H1 (cell line): ENCODE data around the gene TELO2. TPM values are rescaled to one million over a fixed set of nuclear protein-coding genes. Genes with fewer than 3 reads are reported as not detected.

Source experiments
- CTCF ChIA-PET: fragments of 300-600 bp; sonication (Branson Sonifier 250); formaldehyde crosslinking; loops from one replicate; lab custom pipeline; 2021; ENCODE audit not compliant: partially characterized antibody; lab: Charles Lee
- POLR2A ChIA-PET: fragments of 300-600 bp; sonication (Branson Sonifier 250); formaldehyde crosslinking; loops from one replicate; lab custom pipeline; 2021; ENCODE audit warnings: inconsistent platforms; ENCODE audit not compliant: partially characterized antibody; lab: Charles Lee
- DNase-seq, 2 experiments: peaks; one replicate each; pipeline versions ENCODE4 v3.0.0 to v3.0.0-alpha.2; 2010 to 2022; ENCODE audit warnings: low spot score in 2 of 2, low read depth in 1 of 2, mixed read lengths in 1 of 2
- FAIRE-seq: peaks from 2 replicates; lab custom pipeline; 2011; peaks lifted over from hg19 to GRCh38; lab: Jason Lieb, UNC
- H2AFZ ChIP-seq: 2 replicates; pipeline ENCODE4 v1.8.1; 2012; ENCODE audit warnings: low read length, inconsistent platforms
- H2AK5ac ChIP-seq: 2 replicates; pipeline ENCODE4 v1.6.1; 2013; ENCODE audit warnings: low read depth, low read length
- H2BK120ac ChIP-seq: replicated peaks from 2 replicates; pipeline ENCODE3; 2013; ENCODE audit warnings: low read depth, low read length, inconsistent platforms
- H2BK12ac ChIP-seq: 2 replicates; pipeline ENCODE4 v1.6.1; 2013; ENCODE audit warnings: low read depth, low read length
- H2BK15ac ChIP-seq: 2 replicates; pipeline ENCODE4 v1.6.1; 2013; ENCODE audit warnings: low read length
- H2BK20ac ChIP-seq: 2 replicates; pipeline ENCODE4 v1.6.1; 2013; ENCODE audit warnings: low read length
- H2BK5ac ChIP-seq: 2 replicates; pipeline ENCODE4 v1.6.1; 2013; ENCODE audit warnings: low read depth, low read length
- H3K14ac ChIP-seq: 2 replicates; pipeline ENCODE4 v1.6.1; 2013; ENCODE audit warnings: inconsistent platforms; ENCODE audit not compliant: insufficient read length
- H3K18ac ChIP-seq: 2 replicates; pipeline ENCODE4 v1.6.1; 2013; ENCODE audit warnings: low read length; ENCODE audit errors: extremely low read depth
- H3K23ac ChIP-seq: 2 replicates; pipeline ENCODE4 v1.6.1; 2013; ENCODE audit warnings: inconsistent platforms; ENCODE audit not compliant: insufficient read length
- H3K23me2 ChIP-seq: 2 replicates; pipeline ENCODE4 v1.6.1; 2013; ENCODE audit warnings: low read depth, low read length
- H3K27ac ChIP-seq: 2 replicates; pipeline ENCODE4 v1.6.1; 2011; ENCODE audit warnings: low read depth, low read length, inconsistent platforms
- H3K27me3 ChIP-seq, 4 experiments: replicated peaks in 1 of 4; 1 replicate in 1 of 4; 2 replicates in 3 of 4; pipeline versions ENCODE4 v1.6.1 to v1.8.1; 2011 to 2013; ENCODE audit warnings: low read length in 3 of 4, mild to moderate bottlenecking in 3 of 4, inconsistent platforms in 2 of 4, mixed read lengths in 2 of 4, moderate library complexity in 1 of 4; ENCODE audit not compliant: control insufficient read depth in 3 of 4, insufficient read depth in 3 of 4; ENCODE audit errors: extremely low read depth in 1 of 4
- H3K36me3 ChIP-seq, 4 experiments: 2 replicates each; pipeline versions ENCODE4 v1.6.1 to v1.8.1; 2011 to 2013; ENCODE audit warnings: mild to moderate bottlenecking in 4 of 4, low read length in 3 of 4, moderate library complexity in 2 of 4, control low read depth in 1 of 4, inconsistent platforms in 1 of 4; ENCODE audit not compliant: insufficient read depth in 4 of 4, control insufficient read depth in 2 of 4
- H3K4ac ChIP-seq: replicated peaks from 2 replicates; pipeline ENCODE3; 2013; ENCODE audit warnings: low read length, low read depth, mixed read lengths, inconsistent platforms; ENCODE audit not compliant: insufficient read length
- H3K4me1 ChIP-seq, 4 experiments: replicated peaks in 1 of 4; 1 replicate in 1 of 4; 2 replicates in 3 of 4; pipeline versions ENCODE4 v1.6.1 to v1.8.1; 2011 to 2013; ENCODE audit warnings: low read length in 3 of 4, inconsistent platforms in 2 of 4, mixed read lengths in 1 of 4; ENCODE audit not compliant: insufficient read depth in 4 of 4, control insufficient read depth in 3 of 4
- H3K4me2 ChIP-seq, 2 experiments: 2 replicates each; pipeline versions ENCODE4 v1.6.1 to v1.8.1; 2011 to 2013; ENCODE audit warnings: low read depth in 2 of 2, low read length in 2 of 2, control low read depth in 1 of 2, inconsistent platforms in 1 of 2, mild to moderate bottlenecking in 1 of 2; ENCODE audit not compliant: insufficient read depth in 1 of 2
- H3K4me3 ChIP-seq, 4 experiments: fragments of 200-600, 300-600 bp in 1 of 4; sonication (generic), shearing (Covaris generic), sonication (Bioruptor Twin) in 1 of 4; 2 replicates each; pipeline versions ENCODE4 v1.5.1 to v1.8.1; 2011 to 2016; ENCODE audit warnings: low read length in 4 of 4, low read depth in 3 of 4, control low read depth in 2 of 4, inconsistent platforms in 2 of 4, mild to moderate bottlenecking in 2 of 4, mixed read lengths in 1 of 4, moderate library complexity in 1 of 4; ENCODE audit not compliant: insufficient read depth in 2 of 4; ENCODE audit errors: extremely low read depth in 1 of 4
- H3K56ac ChIP-seq: replicated peaks from 2 replicates; pipeline ENCODE3; 2013; ENCODE audit warnings: low read depth, mild to moderate bottlenecking, mixed read lengths, low read length, inconsistent platforms; ENCODE audit not compliant: insufficient read length
- H3K79me1 ChIP-seq: 2 replicates; pipeline ENCODE4 v1.6.1; 2013; ENCODE audit warnings: low read depth, low read length, control low read depth
- H3K79me2 ChIP-seq, 2 experiments: 2 replicates each; pipeline versions ENCODE4 v1.6.1 to v1.8.1; 2012 to 2013; ENCODE audit warnings: low read length in 2 of 2, mild to moderate bottlenecking in 2 of 2, inconsistent platforms in 1 of 2; ENCODE audit not compliant: insufficient read depth in 2 of 2, control insufficient read depth in 1 of 2
- H3K9ac ChIP-seq, 4 experiments: replicated peaks in 1 of 4; 1 replicate in 1 of 4; 2 replicates in 3 of 4; pipeline versions ENCODE4 v1.6.1 to v1.8.1; 2011 to 2013; ENCODE audit warnings: low read depth in 3 of 4, low read length in 3 of 4, control low read depth in 2 of 4, mild to moderate bottlenecking in 2 of 4, moderate library complexity in 2 of 4, inconsistent platforms in 1 of 4; ENCODE audit errors: extremely low read depth in 1 of 4
- H3K9me3 ChIP-seq, 2 experiments: 2 replicates each; pipeline versions ENCODE4 v1.6.1 to v1.8.1; 2012 to 2013; ENCODE audit warnings: mild to moderate bottlenecking in 2 of 2, moderate library complexity in 2 of 2, control low read depth in 1 of 2, inconsistent platforms in 1 of 2, low read depth in 1 of 2, low read length in 1 of 2, mixed read lengths in 1 of 2; ENCODE audit not compliant: insufficient read depth in 2 of 2
- H4K20me1 ChIP-seq, 2 experiments: replicated peaks in 1 of 2; 2 replicates each; pipeline versions ENCODE3 to v1.8.1; 2011 to 2013; ENCODE audit warnings: inconsistent platforms in 2 of 2, low read length in 2 of 2, mild to moderate bottlenecking in 1 of 2; ENCODE audit not compliant: insufficient read depth in 2 of 2, control insufficient read depth in 1 of 2
- H4K5ac ChIP-seq: 2 replicates; pipeline ENCODE4 v1.6.1; 2013; ENCODE audit warnings: low read length, low read depth, mixed read lengths, inconsistent platforms; ENCODE audit not compliant: insufficient read length
- H4K8ac ChIP-seq: 2 replicates; pipeline ENCODE4 v1.8.0; 2013; ENCODE audit warnings: mild to moderate bottlenecking, moderate library complexity, low read length, inconsistent platforms; ENCODE audit not compliant: insufficient read depth; ENCODE audit errors: extremely low read depth
- H4K91ac ChIP-seq: replicated peaks from 2 replicates; pipeline ENCODE3; 2013; ENCODE audit warnings: low read length, mixed read lengths, inconsistent platforms; ENCODE audit not compliant: insufficient read length
- ASH2L ChIP-seq: fragments of 200-600, 300-600 bp; sonication (generic); IDR thresholded peaks from one replicate; pipeline ENCODE4 v1.7.1; 2017; ENCODE audit warnings: low read length
- ATF3 ChIP-seq: IDR thresholded peaks from 2 replicates; pipeline ENCODE4 v1.6.1; 2011; ENCODE audit warnings: low read depth, mild to moderate bottlenecking, low read length; ENCODE audit not compliant: insufficient read depth
- CHD2 ChIP-seq: IDR thresholded peaks from 2 replicates; pipeline ENCODE4 v1.6.1; 2012; ENCODE audit warnings: low read length, improper control_type of control experiment
- EGR1 ChIP-seq: IDR thresholded peaks from 2 replicates; pipeline ENCODE4 v1.6.1; 2011; ENCODE audit warnings: low read depth, low read length, borderline replicate concordance
- EZH2 ChIP-seq: fragments of 200-600 bp; sonication (generic); IDR thresholded peaks from 2 replicates; pipeline ENCODE4 v1.7.1; 2012; ENCODE audit warnings: low read depth, mild to moderate bottlenecking, moderate library complexity, low read length, inconsistent platforms; ENCODE audit not compliant: severe bottlenecking
- JUN ChIP-seq: IDR thresholded peaks from 2 replicates; pipeline ENCODE4 v1.6.1; 2011; ENCODE audit warnings: low read depth, mild to moderate bottlenecking, improper control_type of control experiment, low read length
- KDM4A ChIP-seq: IDR thresholded peaks from one replicate; pipeline ENCODE4 v1.7.1; 2012; ENCODE audit warnings: low read depth, mild to moderate bottlenecking, moderate library complexity, low read length, inconsistent platforms; ENCODE audit not compliant: severe bottlenecking
- POLR2AphosphoS5 ChIP-seq: IDR thresholded peaks from 2 replicates; pipeline ENCODE4 v1.6.1; 2011; ENCODE audit warnings: low read depth, low read length
- RAD21 ChIP-seq, 2 experiments: IDR thresholded peaks in 1 of 2; conservative IDR thresholded peaks in 1 of 2; 2 replicates each; pipeline ENCODE4 v1.6.1; 2011; ENCODE audit warnings: low read depth in 2 of 2, low read length in 2 of 2, improper control_type of control experiment in 1 of 2, inconsistent platforms in 1 of 2, mild to moderate bottlenecking in 1 of 2, moderate library complexity in 1 of 2
- RBBP5 ChIP-seq: IDR thresholded peaks from 2 replicates; pipeline ENCODE4 v1.7.1; 2012; ENCODE audit warnings: low read depth, mild to moderate bottlenecking, inconsistent platforms, low read length, moderate library complexity, borderline replicate concordance
- SIN3A ChIP-seq, 2 experiments: IDR thresholded peaks in 1 of 2; conservative IDR thresholded peaks in 1 of 2; 2 replicates each; pipeline ENCODE4 v1.6.1; 2011 to 2012; ENCODE audit warnings: low read length in 2 of 2, improper control_type of control experiment in 1 of 2, low read depth in 1 of 2, mild to moderate bottlenecking in 1 of 2
- SIX5 ChIP-seq: IDR thresholded peaks from 2 replicates; pipeline ENCODE4 v1.6.1; 2011; ENCODE audit warnings: mild to moderate bottlenecking, low read depth, low read length
- TAF7 ChIP-seq: optimal IDR thresholded peaks from 2 replicates; pipeline ENCODE3; 2011; ENCODE audit warnings: low read depth, mild to moderate bottlenecking, inconsistent platforms, low read length, moderate library complexity, borderline replicate concordance
- WGBS, 2 experiments: shearing (Covaris generic) in 1 of 2; methylation state at CpG; one replicate each; pipeline versions ENCODE4 v1.1.6 to v1.1.7; 2013 to 2015; ENCODE audit warnings: low lambda C conversion rate in 2 of 2, mixed read lengths in 2 of 2, inconsistent platforms in 1 of 2, low coverage in 1 of 2, missing lambda C conversion rate in 1 of 2; ENCODE audit not compliant: insufficient replicate concordance in 2 of 2, insufficient coverage in 1 of 2, insufficient read length in 1 of 2; ENCODE audit errors: extremely low coverage in 1 of 2, missing lambda C conversion rate in 1 of 2; 5-methylcytosine and 5-hydroxymethylcytosine counted together
- polyA plus RNA-seq, 7 experiments: library from polyadenylated mRNA; depleted of rRNA in 3 of 7; stranded (reverse) in 5 of 7; unstranded in 2 of 7; fragments of >200 nt in 5 of 7; fragments of 200-250 nt in 2 of 7; gene quantifications; 1 replicate in 5 of 7; 2 replicates in 1 of 7; 4 replicates in 1 of 7; pipeline versions ENCODE4 v1.2.1 to v1.2.3, GENCODE V29; 2011 to 2013; ENCODE audit warnings: missing spikeins in 2 of 7, mixed read lengths in 2 of 7
- total RNA-seq: library from RNA; stranded (reverse); fragmentation: NEBNext Ultra II Directional; extraction: Animal tissue kit (Norgen Biotek cat#: 25700); gene quantifications from 2 replicates; pipeline ENCODE4 v1.2.1, GENCODE V29; 2021

The TELO2 gene
- total and polyA plus RNA-seq, 2 of the 8 experiments (the other 6 are each of a cell fraction or from before 2014, with no cell fraction given) = 39.3 to 64.8 TPM

GRCh38 chr16:1530349-1530882 is 37.3 kb downstream of the TELO2 start:
- Histone ChIP-seq H3K14ac (no peak overlapping the region), H4K8ac (peak overlapping the region; percentile 35; the same call in 1 of the 2 replicates), H3K4me1 (no peaks in the 10 kb centered on the region; a peak in 1 of 7 replicates), H3K4me2 (no peak overlapping the region), H3K23me2 (no peaks in the 10 kb centered on the region), H3K27ac (no peak overlapping the region; the same call in 1 of the 2 replicates), H2BK120ac (no peak overlapping the region), H4K20me1 (peaks cover 2 to 7% of the 10 kb centered on the region in 2 experiments), H3K9me3 (no peaks in the 10 kb centered on the region), H3K4me3 (no peak overlapping the region), H2AFZ (no peak overlapping the region), H3K27me3 (no peaks in the 10 kb centered on the region), H2BK5ac (no peak overlapping the region), H3K79me1 (no peaks in the 10 kb centered on the region), H3K18ac (no peak overlapping the region), H3K23ac (no peak overlapping the region), H3K79me2 (no peaks in the 10 kb centered on the region), H4K5ac (no peak overlapping the region), H2BK15ac (no peak overlapping the region), H3K4ac (no peak overlapping the region), H2BK20ac (no peak overlapping the region), H2BK12ac (no peak overlapping the region), H4K91ac (no peak overlapping the region), H3K9ac (no peak overlapping the region), H3K56ac (no peak overlapping the region), H3K36me3 (no peaks in the 10 kb centered on the region; a peak in 2 of 8 replicates), H2AK5ac (no peak overlapping the region)
- 88% methylated on average over 25 of the region's 27 CpGs; no CpG with 5 or more reads in 1 of the 2 experiments for WGBS, 2 experiments
- TF ChIP-seq ATF3 = no peak
- no peak for TF ChIP-seq EGR1
- TF ChIP-seq RBBP5 = no peak
- no peak for TF ChIP-seq ASH2L
- no peak for TF ChIP-seq KDM4A
- no peak for TF ChIP-seq RAD21 (IDR thresholded peaks at IDR 0.05 in 1 of 2, conservative IDR thresholded peaks at IDR 0.05 in 1 of 2; ENCODE audit: low read depth in 2 of 2, low read length in 2 of 2)
- no peak for TF ChIP-seq SIX5
- no peak for TF ChIP-seq POLR2AphosphoS5
- no peak for TF ChIP-seq TAF7
- TF ChIP-seq JUN = no peak
- TF ChIP-seq CHD2 = no peak
- TF ChIP-seq EZH2 = no peak
- no peak for TF ChIP-seq SIN3A (conservative IDR thresholded peaks at IDR 0.05 in 1 of 2, IDR thresholded peaks at IDR 0.05 in 1 of 2; ENCODE audit: low read depth in 1 of 2, low read length in 2 of 2)
- ChIA-PET CTCF (interaction anchor here (1.3 to 3.2 kb wide), 2 partner anchors 8 to 19 kb away, joined by 3 to 11 read pairs; no protein-coding TSS in a partner anchor), POLR2A (no interaction called here)
- DNase-seq (no peak), FAIRE-seq (no peak)
